GF-D8 (cell line): Measurements from ENCODE around the gene RAG1.
A peak's percentile ranks its signal among the peaks of the same experiment; 100 is the strongest.

Experiments
- DNase-seq: peaks from one replicate; lab custom pipeline; 2025; lab: John Stamatoyannopoulos, UW

The RAG1 gene

GRCh38 chr11:36590513-36590912 lies 22.7 kb downstream of the RAG1 start:
- no peak for DNase-seq

- DNase-seq: no peak
These were observed 23.6 kb downstream of the RAG1 start for GRCh38 chr11:36591433-36591832.

- DNase-seq: peak; percentile 58
These were observed 26.6 kb downstream of the RAG1 start, which contains the start of gene IFTAP for GRCh38 chr11:36594316-36594989. Gene IFTAP, plus strand, starts transcription at chr11:36594502. Its CDS starts 15,602 bp downstream, at chr11:36610104.

- DNase-seq: no peak
These were observed 29.1 kb downstream of the RAG1 start for GRCh38 chr11:36596880-36597279.

GRCh38 chr11:36598051-36598450 lies 30.2 kb downstream of the RAG1 start, which contains the start of gene RAG2:
Gene RAG2, minus strand, starts transcription at chr11:36598236. Its CDS starts 4,068 bp downstream, at chr11:36594168.
- DNase-seq: no peak

- no peak for DNase-seq
These were observed 32.4 kb downstream of the RAG1 start for GRCh38 chr11:36600180-36600579.

GRCh38 chr11:36601155-36601554 lies 33.3 kb downstream of the RAG1 start:
- peak; percentile 38 for DNase-seq

- no peak for DNase-seq
These were observed 34.3 kb downstream of the RAG1 start for GRCh38 chr11:36602135-36602534.

- no peak for DNase-seq
These were observed 37.7 kb downstream of the RAG1 start for GRCh38 chr11:36605221-36606216.

- no peak for DNase-seq
These were observed 40.8 kb downstream of the RAG1 start for GRCh38 chr11:36608491-36609199.

- no peak for DNase-seq
These were observed 41.6 kb downstream of the RAG1 start for GRCh38 chr11:36609383-36609782.

- no peak for DNase-seq
These were observed 48.0 kb downstream of the RAG1 start for GRCh38 chr11:36615826-36616225.

GRCh38 chr11:36617543-36618362 lies 49.9 kb downstream of the RAG1 start:
- no peak for DNase-seq

- DNase-seq: no peak
These were observed 50.7 kb downstream of the RAG1 start for GRCh38 chr11:36618363-36619047.

- no peak for DNase-seq
These were observed 51.7 kb downstream of the RAG1 start for GRCh38 chr11:36619502-36619901.

GRCh38 chr11:36620246-36620645 lies 52.4 kb downstream of the RAG1 start:
- DNase-seq: no peak

- DNase-seq: no peak
These were observed 54.8 kb downstream of the RAG1 start for GRCh38 chr11:36622431-36623136.

- DNase-seq: no peak
These were observed 55.7 kb downstream of the RAG1 start for GRCh38 chr11:36623494-36623893.

GRCh38 chr11:36627006-36627405 lies 59.2 kb downstream of the RAG1 start:
- DNase-seq: no peak

GRCh38 chr11:36627471-36627870 lies 59.7 kb downstream of the RAG1 start:
- no peak for DNase-seq
